Retinal pigment epithelial cell (primary cell): ENCODE data around the gene NFIB.

Source experiments
- DNase-seq: peaks from one replicate; pipeline ENCODE4 v3.0.0-alpha.2; 2010; ENCODE audit warnings: low read depth
- H3K4me3 ChIP-seq: 2 replicates; pipeline ENCODE4 v1.5.1; 2011; ENCODE audit warnings: mild to moderate bottlenecking, low read length, control low read depth, moderate library complexity
- CTCF ChIP-seq: conservative IDR thresholded peaks from 2 replicates; pipeline ENCODE4 v1.5.1; 2011; ENCODE audit warnings: low read depth, low read length, control low read depth, inconsistent platforms

NFIB gene

GRCh38 chr9:14353222-14354056 lies 39.5 kb upstream of the NFIB start:
- H3K4me3 ChIP-seq = peak overlapping the region; percentile 7

GRCh38 chr9:14352503-14352902 lies 38.6 kb upstream of the NFIB start:
- H3K4me3 ChIP-seq = no peak overlapping the region
- no peak for DNase-seq
- no peak for TF ChIP-seq CTCF

More at GRCh38 chr9:14353222-14354056, 39.5 kb upstream of the NFIB start:
- peak; percentile 91 for TF ChIP-seq CTCF
- DNase-seq = no peak

GRCh38 chr9:14351221-14351836 lies 37.4 kb upstream of the NFIB start:
- TF ChIP-seq CTCF = no peak

GRCh38 chr9:14350754-14351153 lies 36.8 kb upstream of the NFIB start:
- no peak for DNase-seq
- TF ChIP-seq CTCF = no peak
- H3K4me3 ChIP-seq = no peak overlapping the region

More at GRCh38 chr9:14351221-14351836, 37.4 kb upstream of the NFIB start:
- no peak overlapping the region for H3K4me3 ChIP-seq
- DNase-seq = no peak

GRCh38 chr9:14350349-14350728 lies 36.4 kb upstream of the NFIB start:
- no peak for DNase-seq
- TF ChIP-seq CTCF = no peak
- H3K4me3 ChIP-seq = no peak overlapping the region

- H3K4me3 ChIP-seq = peak overlapping the region; percentile 49
- no peak for DNase-seq
- no peak for TF ChIP-seq CTCF
Observed at GRCh38 chr9:14349447-14350348, 35.8 kb upstream of the NFIB start.
